Activated effector memory CD4-positive, alpha-beta T cell treated with anti-CD3 and anti-CD28 coated beads, Interleukin-2, amount 50 U/mL, for 16 hours (primary cell): Measurements from ENCODE around the gene RHOU.
A peak's percentile ranks its signal among the peaks of the same experiment; 100 is the strongest.

Experiments
- DNase-seq: peaks from one replicate; pipeline ENCODE4 v3.0.0-alpha.2; 2020

The RHOU gene

GRCh38 chr1:228786361-228787129, 51.3 kb downstream of the RHOU start:
- DNase-seq: no peak

GRCh38 chr1:228791791-228792190, 56.5 kb downstream of the RHOU start:
- DNase-seq: no peak

GRCh38 chr1:228792601-228793000, 57.3 kb downstream of the RHOU start:
- no peak for DNase-seq

GRCh38 chr1:228793032-228793431, 57.8 kb downstream of the RHOU start:
- no peak for DNase-seq

GRCh38 chr1:228794173-228794572, 58.9 kb downstream of the RHOU start:
- DNase-seq: no peak

GRCh38 chr1:228794810-228795209, 59.5 kb downstream of the RHOU start:
- DNase-seq: peak; percentile 72

GRCh38 chr1:228795596-228795995, 60.3 kb downstream of the RHOU start:
- DNase-seq: no peak
